ENCODE data around the gene NRXN3. TPM values are rescaled to one million over a fixed set of nuclear protein-coding genes. Genes with fewer than 3 reads are reported as not detected.

NRXN3 gene
- polyA plus RNA-seq, 1 of the 3 experiments (the other 2 are of a cell fraction), result 1.6 TPM

GRCh38 chr14:78486081-78486480 is 315.9 kb downstream of the NRXN3 start:
- no peak overlapping the region for H3K9ac ChIP-seq
- H3K4me1 ChIP-seq (ENCODE audit: control insufficient read depth in 1 of 2, insufficient read depth in 2 of 2, low read depth in 1 of 2, low read length in 1 of 2), result no peaks in the 10 kb centered on the region
- no peak for DNase-seq
- no peak overlapping the region for H3K4me3 ChIP-seq (ENCODE audit: low read depth in 2 of 2, low read length in 1 of 2)
- no peaks in the 10 kb centered on the region for H3F3A ChIP-seq (replicated peaks; ENCODE audit: insufficient read depth)
- no peaks in the 10 kb centered on the region for H3K9me2 ChIP-seq
- no peaks in the 10 kb centered on the region for H3K36me3 ChIP-seq (replicated peaks in 1 of 2; ENCODE audit: control insufficient read depth in 1 of 2, insufficient read depth in 2 of 2, low read length in 1 of 2)
- H3K79me2 ChIP-seq (ENCODE audit: insufficient read depth), result no peaks in the 10 kb centered on the region
- CTCF ChIA-PET, result no interaction called here
- POLR2A ChIA-PET, result no interaction called here
- H4K20me1 ChIP-seq (ENCODE audit: insufficient read depth), result no peaks in the 10 kb centered on the region
- no peak overlapping the region for H3K4me2 ChIP-seq
- TF ChIP-seq FOXJ3 (CRISPR knock-in tag; IDR thresholded peaks at IDR 0.05), result no peak
- TF ChIP-seq TCF12 (IDR thresholded peaks at IDR 0.05), result no peak
- TF ChIP-seq USF1 (IDR thresholded peaks at IDR 0.05; ENCODE audit: borderline replicate concordance, low read depth), result no peak
- no peak for TF ChIP-seq RAD21 (IDR thresholded peaks at IDR 0.05; ENCODE audit: low read length)
- TF ChIP-seq EZH2phosphoT487 (IDR thresholded peaks at IDR 0.05; ENCODE audit: borderline replicate concordance, low read depth), result no peak
- no peak for TF ChIP-seq SMC3 (IDR thresholded peaks at IDR 0.05; ENCODE audit: low read depth, low read length)
- TF ChIP-seq RCOR1 (IDR thresholded peaks at IDR 0.05; ENCODE audit: low read length), result no peak
- no peak for TF ChIP-seq PBX3 (IDR thresholded peaks at IDR 0.05)
- TF ChIP-seq YY1 (IDR thresholded peaks at IDR 0.05; ENCODE audit: low read depth), result no peak
- no peak for TF ChIP-seq SIN3A (IDR thresholded peaks at IDR 0.05; ENCODE audit: borderline replicate concordance, low read depth, low read length)
- H2AFZ ChIP-seq (ENCODE audit: low read depth), result no peak overlapping the region
- no peaks in the 10 kb centered on the region for H3K9me3 ChIP-seq
- H3K27ac ChIP-seq (ENCODE audit: low read depth in 2 of 2, low read length in 1 of 2), result no peak overlapping the region
- no peaks in the 10 kb centered on the region for H3K27me3 ChIP-seq (ENCODE audit: insufficient read depth)

GRCh38 chr14:78486621-78487020 is 316.4 kb downstream of the NRXN3 start:
- 8% methylated on average over 1 of the region's 1 CpG for WGBS (ENCODE audit: low lambda C conversion rate)
- no peaks in the 10 kb centered on the region for H3K79me2 ChIP-seq (ENCODE audit: insufficient read depth)
- CTCF ChIA-PET, result interaction anchor here (0.7 kb wide), 1 partner anchor 66 kb away, joined by 3 read pairs; no protein-coding TSS in a partner anchor
- no peak overlapping the region for H3K9ac ChIP-seq
- POLR2A ChIA-PET, result no interaction called here
- no peak for TF ChIP-seq FOSL2 (IDR thresholded peaks at IDR 0.05; ENCODE audit: borderline replicate concordance, low read depth)
- TF ChIP-seq EZH2phosphoT487 (IDR thresholded peaks at IDR 0.05; ENCODE audit: borderline replicate concordance, low read depth), result no peak
- no peak for TF ChIP-seq GATA2 (CRISPR knock-in tag; IDR thresholded peaks at IDR 0.05)
- no peak for TF ChIP-seq REST (IDR thresholded peaks at IDR 0.05; ENCODE audit: low read depth, low read length)
- no peak for TF ChIP-seq ZBTB33 (IDR thresholded peaks at IDR 0.05; ENCODE audit: borderline replicate concordance, low read depth)
- TF ChIP-seq PBX3 (IDR thresholded peaks at IDR 0.05), result no peak
- no peak for TF ChIP-seq TAF1 (IDR thresholded peaks at IDR 0.05; ENCODE audit: borderline replicate concordance, low read depth, low read length)
- H3K27me3 ChIP-seq (ENCODE audit: insufficient read depth), result no peaks in the 10 kb centered on the region
- H3K4me1 ChIP-seq (ENCODE audit: control insufficient read depth in 1 of 2, insufficient read depth in 2 of 2, low read depth in 1 of 2, low read length in 1 of 2), result no peaks in the 10 kb centered on the region
- H3F3A ChIP-seq (replicated peaks; ENCODE audit: insufficient read depth), result no peaks in the 10 kb centered on the region
- no peak overlapping the region for H3K27ac ChIP-seq (ENCODE audit: low read depth in 2 of 2, low read length in 1 of 2)
- no peak overlapping the region for H3K4me2 ChIP-seq
- H3K36me3 ChIP-seq (replicated peaks in 1 of 2; ENCODE audit: control insufficient read depth in 1 of 2, insufficient read depth in 2 of 2, low read length in 1 of 2), result no peaks in the 10 kb centered on the region
- H3K9me3 ChIP-seq, result no peaks in the 10 kb centered on the region
- no peak for DNase-seq
- H2AFZ ChIP-seq (ENCODE audit: low read depth), result no peak overlapping the region
- no peaks in the 10 kb centered on the region for H4K20me1 ChIP-seq (ENCODE audit: insufficient read depth)
- H3K4me3 ChIP-seq (ENCODE audit: low read depth in 2 of 2, low read length in 1 of 2), result no peak overlapping the region
- H3K9me2 ChIP-seq, result no peaks in the 10 kb centered on the region

Data from SK-N-SH (cell line).